GM12801 (cell line): ENCODE results near the gene TRIM37.

Experiments used
- CTCF ChIP-seq: IDR thresholded peaks from one replicate; pipeline ENCODE4 v1.5.1; 2011; ENCODE audit warnings: control low read depth; ENCODE audit not compliant: insufficient read length; ENCODE audit errors: extremely low read depth

The TRIM37 gene

GRCh38 chr17:58985971-58986370 lies 120.7 kb downstream of the TRIM37 start:
- TF ChIP-seq CTCF, result no peak

- no peak for TF ChIP-seq CTCF
These were observed 121.3 kb downstream of the TRIM37 start for GRCh38 chr17:58985367-58985766.

GRCh38 chr17:58982626-58983025 lies 124.1 kb downstream of the TRIM37 start:
- no peak for TF ChIP-seq CTCF

GRCh38 chr17:58980706-58981481 lies 125.8 kb downstream of the TRIM37 start:
- no peak for TF ChIP-seq CTCF

- no peak for TF ChIP-seq CTCF
These were observed 130.1 kb downstream of the TRIM37 start for GRCh38 chr17:58976541-58976940.

GRCh38 chr17:58974354-58974753 lies 132.3 kb downstream of the TRIM37 start:
- no peak for TF ChIP-seq CTCF

- no peak for TF ChIP-seq CTCF
These were observed 135.8 kb downstream of the TRIM37 start for GRCh38 chr17:58970609-58971450.
